ENCODE data around the gene C22orf42. TPM values are rescaled to one million over a fixed set of nuclear protein-coding genes. Genes with fewer than 3 reads are reported as not detected.

C22orf42 gene
- total and polyA plus RNA-seq, 12 donors: 0.17 to 0.80 (median 0.55) TPM; not detected in 7

DNA sequence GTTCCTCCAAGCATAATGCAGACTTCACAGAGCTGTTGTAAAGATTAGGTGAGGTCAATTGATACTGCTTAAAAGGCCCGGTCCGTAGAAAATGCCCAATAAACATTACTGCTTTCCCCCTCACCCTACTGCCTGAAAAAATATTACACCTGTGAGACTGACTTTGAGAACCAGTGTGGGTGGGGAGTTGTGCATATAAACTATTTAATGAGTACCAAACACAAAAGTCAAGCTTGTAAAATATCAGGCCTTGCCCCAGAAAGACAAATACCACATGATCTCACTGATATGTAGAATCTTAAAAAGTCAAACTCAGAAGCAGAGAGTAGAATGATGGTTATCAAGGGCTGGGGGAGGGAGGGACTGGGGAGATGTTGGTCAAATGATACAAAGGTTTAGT is 46.7 kb downstream of the C22orf42 start:
- WGBS, 4 donors: 38 to 85% (median 75%) methylated on average over 2 of the region's 2 CpGs
- Histone ChIP-seq H3K27ac (no peak overlapping the region), H3K4me1 (replicated peaks in 1 of 2) (no peaks in the 10 kb centered on the region), H3K4me3 (no peak overlapping the region), H3K36me3 (replicated peaks in 1 of 2) (no peaks in the 10 kb centered on the region), H3K9me3 (replicated peaks in 1 of 3) (no peaks in the 10 kb centered on the region), H3K27me3 (peaks cover 3% of the 10 kb centered on the region)
- no peak for DNase-seq
- TF ChIP-seq POLR2A (IDR thresholded peaks at IDR 0.05): no peak
- intact Hi-C loops (cut with DNase I): no loop called here

DNA sequence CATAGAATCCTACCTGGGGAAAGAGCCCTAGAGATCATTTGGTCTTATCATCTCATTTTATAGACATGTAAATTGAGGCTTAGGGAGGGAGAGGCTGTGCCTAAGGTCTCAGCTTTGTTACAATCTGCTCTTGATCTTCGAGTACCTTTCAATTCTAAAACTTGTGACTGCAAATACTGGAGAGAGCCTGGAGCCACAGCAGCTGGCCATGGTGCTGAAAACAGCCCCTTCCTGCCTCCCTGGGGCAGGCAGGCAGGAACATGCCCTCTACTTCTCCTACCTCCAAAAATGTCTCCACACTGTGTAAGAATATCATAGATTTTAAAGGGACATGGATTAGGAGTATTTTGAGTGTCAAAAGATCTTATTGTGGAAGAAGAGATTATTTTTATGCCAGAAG is 52.2 kb downstream of the C22orf42 start:
- no peaks in the 10 kb centered on the region for H3K9me3 ChIP-seq (replicated peaks in 1 of 3)
- no peak for TF ChIP-seq POLR2A (IDR thresholded peaks at IDR 0.05)
- TF ChIP-seq, protein P1, sequence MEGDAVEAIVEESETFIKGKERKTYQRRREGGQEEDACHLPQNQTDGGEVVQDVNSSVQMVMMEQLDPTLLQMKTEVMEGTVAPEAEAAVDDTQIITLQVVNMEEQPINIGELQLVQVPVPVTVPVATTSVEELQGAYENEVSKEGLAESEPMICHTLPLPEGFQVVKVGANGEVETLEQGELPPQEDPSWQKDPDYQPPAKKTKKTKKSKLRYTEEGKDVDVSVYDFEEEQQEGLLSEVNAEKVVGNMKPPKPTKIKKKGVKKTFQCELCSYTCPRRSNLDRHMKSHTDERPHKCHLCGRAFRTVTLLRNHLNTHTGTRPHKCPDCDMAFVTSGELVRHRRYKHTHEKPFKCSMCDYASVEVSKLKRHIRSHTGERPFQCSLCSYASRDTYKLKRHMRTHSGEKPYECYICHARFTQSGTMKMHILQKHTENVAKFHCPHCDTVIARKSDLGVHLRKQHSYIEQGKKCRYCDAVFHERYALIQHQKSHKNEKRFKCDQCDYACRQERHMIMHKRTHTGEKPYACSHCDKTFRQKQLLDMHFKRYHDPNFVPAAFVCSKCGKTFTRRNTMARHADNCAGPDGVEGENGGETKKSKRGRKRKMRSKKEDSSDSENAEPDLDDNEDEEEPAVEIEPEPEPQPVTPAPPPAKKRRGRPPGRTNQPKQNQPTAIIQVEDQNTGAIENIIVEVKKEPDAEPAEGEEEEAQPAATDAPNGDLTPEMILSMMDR (IDR thresholded peaks at IDR 0.05): no peak
- 0 to 15% (median 8%) methylated on average over 1 of the region's 1 CpG for WGBS, 4 donors
- intact Hi-C loops (cut with DNase I): no loop called here
- peaks cover 3% of the 10 kb centered on the region for H3K27me3 ChIP-seq
- H3K4me1 ChIP-seq (replicated peaks in 1 of 2): no peaks in the 10 kb centered on the region
- no peak overlapping the region for H3K4me3 ChIP-seq
- no peaks in the 10 kb centered on the region for H3K36me3 ChIP-seq (replicated peaks in 1 of 2)
- H3K27ac ChIP-seq: no peak overlapping the region
- DNase-seq: no peak

DNA sequence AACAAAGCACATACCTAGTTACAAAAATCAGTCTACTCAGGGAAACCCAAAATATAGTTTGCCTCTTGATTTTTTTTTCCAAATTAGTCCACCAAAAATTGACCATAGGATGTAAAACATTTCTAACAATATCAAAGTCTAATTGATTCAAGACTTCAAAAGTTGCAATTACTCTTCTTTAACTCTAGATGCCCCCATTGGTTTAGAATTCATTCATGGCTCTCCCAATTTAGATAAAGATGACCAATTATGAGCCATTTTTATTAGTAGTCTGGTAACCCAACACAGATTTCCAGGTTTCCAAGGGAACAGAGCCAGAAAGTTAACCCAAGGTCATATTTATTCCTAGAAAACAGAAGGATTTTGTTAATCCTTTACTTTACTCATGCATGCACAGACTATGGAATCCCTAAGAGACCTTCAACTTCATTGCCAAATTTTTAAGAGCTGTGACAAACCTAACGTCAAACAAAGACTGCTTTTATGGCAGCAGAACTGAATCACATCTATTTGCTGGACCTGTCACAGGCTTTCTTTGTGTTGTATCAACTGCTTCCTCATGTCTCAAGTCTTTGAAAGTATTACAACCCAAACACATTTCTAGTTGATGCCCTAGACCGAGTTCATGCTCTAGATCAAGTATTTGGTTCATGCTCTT is 55.3 kb downstream of the C22orf42 start:
- no peak overlapping the region for H3K4me3 ChIP-seq
- no peaks in the 10 kb centered on the region for H3K4me1 ChIP-seq (replicated peaks in 1 of 2)
- WGBS, 4 donors: 38 to 48% (median 41%) methylated on average over 2 of the region's 2 CpGs
- no peak overlapping the region for H3K27ac ChIP-seq
- DNase-seq: no peak
- no peak for TF ChIP-seq POLR2A (IDR thresholded peaks at IDR 0.05)
- TF ChIP-seq, protein P1 (IDR thresholded peaks at IDR 0.05): peak in 2 of 6 experiments; percentile 31 to 50
- intact Hi-C loops (cut with DNase I): no loop called here
- H3K9me3 ChIP-seq (replicated peaks in 1 of 3): no peaks in the 10 kb centered on the region
- no peaks in the 10 kb centered on the region for H3K27me3 ChIP-seq
- no peaks in the 10 kb centered on the region for H3K36me3 ChIP-seq (replicated peaks in 1 of 2)

DNA sequence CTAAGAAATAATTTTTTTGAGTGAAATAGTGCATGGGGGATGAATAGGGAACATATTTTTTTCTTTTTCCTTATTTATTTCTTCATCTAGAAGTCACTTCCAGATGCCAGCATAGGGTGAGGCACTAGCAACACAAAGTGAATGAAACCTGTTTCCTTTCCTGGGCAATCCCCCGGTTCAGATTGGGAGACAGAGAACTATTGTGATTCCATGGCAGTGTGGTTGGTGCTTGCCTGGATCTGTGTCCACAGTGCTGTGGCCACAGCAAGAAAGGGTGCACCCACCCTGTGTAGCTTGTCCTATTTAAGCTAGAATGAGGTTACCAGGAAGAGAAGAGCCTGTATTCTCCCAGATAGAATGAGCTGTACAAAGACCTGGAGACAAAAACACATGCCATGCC is 58.4 kb downstream of the C22orf42 start:
- H3K9me3 ChIP-seq (replicated peaks in 1 of 3): no peaks in the 10 kb centered on the region
- intact Hi-C loops (cut with DNase I): no loop called here
- H3K27ac ChIP-seq: no peak overlapping the region
- no peaks in the 10 kb centered on the region for H3K36me3 ChIP-seq (replicated peaks in 1 of 2)
- no peak overlapping the region for H3K4me3 ChIP-seq
- H3K4me1 ChIP-seq (replicated peaks in 1 of 2): no peaks in the 10 kb centered on the region
- TF ChIP-seq POLR2A (IDR thresholded peaks at IDR 0.05): no peak
- TF ChIP-seq, protein P1 (IDR thresholded peaks at IDR 0.05): no peak
- no peak for DNase-seq
- peaks cover 6% of the 10 kb centered on the region for H3K27me3 ChIP-seq
- 41 to 58% (median 52%) methylated on average over 1 of the region's 1 CpG for WGBS, 4 donors

Small RNA genes within 50 kb of the gene (small RNA-seq; reads per million reads assigned to genes)
- gene AP1B1P2 (0 reads per million in 2 donors), gene RF02171 (0 reads per million in 2 donors)

Other genes with a start within 250 kb of the C22orf42 start
- 100 to 1,000 TPM in 3 of 9 donors, 10 to 100 TPM in 6; 59.5 to 128 (median 74.3) TPM for gene YWHAH, start 214.8 kb downstream of the C22orf42 start, total RNA-seq
- gene YWHAH, start 214.8 kb downstream of the C22orf42 start, polyA plus RNA-seq: 100 to 1,000 TPM in 1 of 3 donors, 10 to 100 TPM in 2; 50.6 to 116 (median 53.5) TPM
- gene SLC5A1, start 116.0 kb downstream of the C22orf42 start, total RNA-seq: under 1 TPM in 1 of 9 donors, not detected in 8; 0.04 TPM
- gene SLC5A1, start 116.0 kb downstream of the C22orf42 start, polyA plus RNA-seq: under 1 TPM in 1 of 3 donors, not detected in 2; under 0.01 TPM
- gene RFPL2, start 45.8 kb upstream of the C22orf42 start, total RNA-seq: not detected
- under 1 TPM in 2 of 3 donors, not detected in 1; 0.24 TPM for gene RFPL2, start 45.8 kb upstream of the C22orf42 start, polyA plus RNA-seq
- under 1 TPM in 8 of 9 donors, not detected in 1; 0.14 to 0.70 (median 0.43) TPM for gene SLC5A4, start 96.0 kb upstream of the C22orf42 start, total RNA-seq
- gene SLC5A4, start 96.0 kb upstream of the C22orf42 start, polyA plus RNA-seq: under 1 TPM; 0.07 to 0.27 (median 0.24) TPM
- gene RFPL3, start 198.6 kb upstream of the C22orf42 start, total RNA-seq: not detected
- not detected for gene RFPL3, start 198.6 kb upstream of the C22orf42 start, polyA plus RNA-seq

Data from adrenal gland (tissue), 12 donors.